Ascending aorta (tissue), 2 donors: ENCODE results near the gene AP5B1. TPM values are rescaled to one million over a fixed set of nuclear protein-coding genes. Genes with fewer than 3 reads are reported as not detected.

ENCODE experiments used
- DNase-seq, 2 donors: peaks; one replicate each; pipeline ENCODE4 v3.0.0-alpha.2; 2019; ENCODE audit warnings: low spot score in 2 of 2
- H3K27ac ChIP-seq, 2 donors: fragments of 200-600 bp; sonication (generic); one replicate each; pipeline ENCODE4 v1.5.1; 2016 to 2017; ENCODE audit warnings: mild to moderate bottlenecking in 1 of 2
- H3K27me3 ChIP-seq: fragments of 200-600 bp; sonication (generic); one replicate; pipeline ENCODE4 v1.5.1; 2017
- H3K36me3 ChIP-seq, 2 donors: fragments of 200-600 bp; sonication (generic); one replicate each; pipeline ENCODE4 v1.5.1; 2016
- H3K4me1 ChIP-seq, 2 donors: fragments of 200-600 bp; sonication (generic); one replicate each; pipeline ENCODE4 v1.5.1; 2016 to 2017; ENCODE audit warnings: mild to moderate bottlenecking in 1 of 2
- H3K4me3 ChIP-seq, 2 donors: fragments of 200-600 bp; sonication (generic); one replicate each; pipeline ENCODE4 v1.5.1; 2016 to 2017; ENCODE audit warnings: mild to moderate bottlenecking in 1 of 2
- H3K9me3 ChIP-seq, 2 donors: fragments of 200-600 bp; sonication (generic); one replicate each; pipeline ENCODE4 v1.5.1; 2016
- CTCF ChIP-seq, 3 experiments: fragments of 200-600 bp in 2 of 3; fragments of 450-650 bp in 1 of 3; sonication (generic) in 2 of 3; IDR thresholded peaks; one replicate each; pipeline ENCODE4 v1.5.1; 2016 to 2019; ENCODE audit warnings: antibody characterized with exemption in 3 of 3, mild to moderate bottlenecking in 1 of 3, moderate library complexity in 1 of 3
- intact Hi-C: fragments of 100-400 bp; cut with DNase I; formaldehyde crosslinking; loops from one replicate; pipeline ENCODE4 v1.15.1; 2023
- total RNA-seq: library from RNA; depleted of rRNA; stranded (reverse); fragments of >200 nt; gene quantifications from one replicate; pipeline ENCODE4 v1.1.0, GENCODE V29; 2016

Gene AP5B1
- total RNA-seq, 1 donor from 2014 or later: 31.8 TPM

GRCh38 chr11:65791719-65792213, 11.0 kb upstream of the AP5B1 start:
- H3K27me3 ChIP-seq: peaks cover 14% of the 10 kb centered on the region
- no peaks in the 10 kb centered on the region for H3K9me3 ChIP-seq
- intact Hi-C loops: no loop called here
- peaks cover 0 to 7% of the 10 kb centered on the region in 2 donors for H3K4me1 ChIP-seq
- H3K36me3 ChIP-seq: no peaks in the 10 kb centered on the region
- TF ChIP-seq CTCF (IDR thresholded peaks at IDR 0.05): no peak
- no peak overlapping the region for H3K27ac ChIP-seq
- no peak overlapping the region for H3K4me3 ChIP-seq
- DNase-seq: no peak

- Histone ChIP-seq H3K4me1 (peaks cover 4 to 13% of the 10 kb centered on the region in 2 donors), H3K27ac (no peak overlapping the region), H3K27me3 (peaks cover 20% of the 10 kb centered on the region), H3K4me3 (no peak overlapping the region), H3K36me3 (no peaks in the 10 kb centered on the region), H3K9me3 (no peaks in the 10 kb centered on the region)
- intact Hi-C loops: no loop called here
- no peak for DNase-seq
- no peak for TF ChIP-seq CTCF (IDR thresholded peaks at IDR 0.05)
Observed at GRCh38 chr11:65790902-65791650, 10.3 kb upstream of the AP5B1 start.

- peaks cover 4 to 13% of the 10 kb centered on the region in 2 donors for H3K4me1 ChIP-seq
- TF ChIP-seq CTCF (IDR thresholded peaks at IDR 0.05): no peak
- peaks cover 23% of the 10 kb centered on the region for H3K27me3 ChIP-seq
- DNase-seq: no peak
- intact Hi-C loops: no loop called here
- H3K27ac ChIP-seq: no peak overlapping the region
- no peaks in the 10 kb centered on the region for H3K9me3 ChIP-seq
- no peaks in the 10 kb centered on the region for H3K36me3 ChIP-seq
- no peak overlapping the region for H3K4me3 ChIP-seq
Observed at GRCh38 chr11:65790104-65790901, 9.5 kb upstream of the AP5B1 start.

- intact Hi-C loops: no loop called here
- Histone ChIP-seq H3K36me3 (no peaks in the 10 kb centered on the region), H3K4me3 (no peak overlapping the region), H3K27ac (no peak overlapping the region), H3K9me3 (no peaks in the 10 kb centered on the region), H3K4me1 (peaks cover 4 to 13% of the 10 kb centered on the region in 2 donors), H3K27me3 (peaks cover 23% of the 10 kb centered on the region)
- TF ChIP-seq CTCF (IDR thresholded peaks at IDR 0.05): no peak
- no peak for DNase-seq
Observed at GRCh38 chr11:65789230-65790103, 8.7 kb upstream of the AP5B1 start.

GRCh38 chr11:65788821-65789220, 8.0 kb upstream of the AP5B1 start:
- Histone ChIP-seq H3K27ac (no peak overlapping the region), H3K27me3 (peaks cover 23% of the 10 kb centered on the region), H3K36me3 (no peaks in the 10 kb centered on the region), H3K4me3 (no peak overlapping the region), H3K9me3 (no peaks in the 10 kb centered on the region), H3K4me1 (peaks cover 4 to 13% of the 10 kb centered on the region in 2 donors)
- no peak for TF ChIP-seq CTCF (IDR thresholded peaks at IDR 0.05)
- intact Hi-C loops: no loop called here
- no peak for DNase-seq
